DND-41 (cell line): Measurements from ENCODE around the gene SMDT1.
"Not testable (repeated sequence)": the region's sequence is repeated elsewhere in the genome, so short reads cannot be mapped to it uniquely, and the experiment has no call there.

Source experiments
- ATAC-seq: fragments of 200-7000 bp; cut with Tn5 transposase; 3 replicates; pipeline ENCODE4 v1.9.1; 2021; ENCODE audit warnings: low read depth; ENCODE audit not compliant: insufficient read depth
- DNase-seq: peaks from one replicate; pipeline ENCODE4 v3.0.0-alpha.2; 2020
- H2AFZ ChIP-seq: 2 replicates; pipeline ENCODE4 v1.6.0; 2012; ENCODE audit warnings: low read depth, low read length
- H3K27ac ChIP-seq: 2 replicates; pipeline ENCODE4 v1.5.1; 2012; ENCODE audit warnings: low read length, inconsistent platforms
- H3K27me3 ChIP-seq: fragments of 200-600 bp; sonication (generic); 2 replicates; pipeline ENCODE4 v1.6.0; 2012; ENCODE audit warnings: low read length, mild to moderate bottlenecking, inconsistent platforms; ENCODE audit not compliant: insufficient read depth, poor library complexity
- H3K36me3 ChIP-seq: 2 replicates; pipeline ENCODE4 v1.5.1; 2012; ENCODE audit warnings: low read length, inconsistent platforms; ENCODE audit not compliant: insufficient read depth
- H3K4me1 ChIP-seq: 2 replicates; pipeline ENCODE4 v1.5.1; 2012; ENCODE audit warnings: mild to moderate bottlenecking, low read length; ENCODE audit not compliant: insufficient read depth
- H3K4me2 ChIP-seq: 2 replicates; pipeline ENCODE4 v1.6.0; 2012; ENCODE audit warnings: mild to moderate bottlenecking, moderate library complexity, low read length, inconsistent platforms; ENCODE audit not compliant: insufficient read depth
- H3K4me3 ChIP-seq, 2 experiments: fragments of 200-600 bp in 1 of 2; shearing (Covaris generic) in 1 of 2; 2 replicates each; pipeline ENCODE4 v1.5.1; 2012 to 2016; ENCODE audit warnings: inconsistent platforms in 2 of 2, low read length in 2 of 2, mild to moderate bottlenecking in 2 of 2, low read depth in 1 of 2, moderate library complexity in 1 of 2
- H3K79me2 ChIP-seq: 2 replicates; pipeline ENCODE4 v1.6.0; 2012; ENCODE audit warnings: low read length, inconsistent platforms; ENCODE audit not compliant: insufficient read depth
- H3K9ac ChIP-seq: 2 replicates; pipeline ENCODE4 v1.6.0; 2012; ENCODE audit warnings: low read depth, mild to moderate bottlenecking, inconsistent platforms, low read length, moderate library complexity
- H3K9me3 ChIP-seq: 2 replicates; pipeline ENCODE4 v1.5.1; 2012; ENCODE audit warnings: low read length, moderate library complexity, mild to moderate bottlenecking, inconsistent platforms; ENCODE audit not compliant: insufficient read depth, severe bottlenecking
- H4K20me1 ChIP-seq: 2 replicates; pipeline ENCODE4 v1.6.0; 2012; ENCODE audit warnings: low read length; ENCODE audit not compliant: insufficient read depth
- EZH2 ChIP-seq: IDR thresholded peaks from 3 replicates; pipeline ENCODE4 v1.6.1; 2012; ENCODE audit warnings: borderline replicate concordance, low read depth, mild to moderate bottlenecking, moderate library complexity, low read length, inconsistent platforms; ENCODE audit not compliant: severe bottlenecking
- TF ChIP-seq, protein P1 (sequence below): IDR thresholded peaks from 2 replicates; pipeline ENCODE4 v1.5.1; 2012; ENCODE audit warnings: borderline replicate concordance, low read length, moderate library complexity, mild to moderate bottlenecking; ENCODE audit not compliant: poor library complexity, severe bottlenecking; ENCODE audit errors: extremely low read depth

The SMDT1 gene

DNA sequence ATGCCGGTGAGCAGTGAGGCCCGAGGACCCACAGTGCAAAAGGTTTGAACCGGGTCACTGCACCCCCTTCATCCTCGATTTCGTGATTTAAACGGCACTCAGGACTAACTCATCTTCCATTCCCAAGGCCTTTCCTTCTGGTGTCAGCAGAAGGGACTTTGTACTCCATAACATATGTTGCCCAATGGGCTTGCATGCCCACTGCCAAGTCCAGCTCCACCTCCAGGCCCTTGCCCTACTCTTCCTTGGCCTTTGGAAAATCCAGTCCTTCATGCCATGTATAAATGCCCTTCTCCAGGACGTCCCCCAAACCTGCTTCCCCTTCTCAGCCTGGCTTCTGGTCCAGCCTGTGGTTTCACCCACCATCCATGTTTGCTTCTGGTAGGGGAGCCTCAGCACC is 50.7 kb downstream of the SMDT1 start:
- not testable (repeated sequence) for H2AFZ ChIP-seq, DNase-seq, H3K9ac ChIP-seq, H3K9me3 ChIP-seq, H3K36me3 ChIP-seq, H3K27ac ChIP-seq, ATAC-seq, H4K20me1 ChIP-seq, H3K4me2 ChIP-seq, H3K4me1 ChIP-seq, H3K27me3 ChIP-seq, H3K79me2 ChIP-seq, H3K4me3 ChIP-seq

DNA sequence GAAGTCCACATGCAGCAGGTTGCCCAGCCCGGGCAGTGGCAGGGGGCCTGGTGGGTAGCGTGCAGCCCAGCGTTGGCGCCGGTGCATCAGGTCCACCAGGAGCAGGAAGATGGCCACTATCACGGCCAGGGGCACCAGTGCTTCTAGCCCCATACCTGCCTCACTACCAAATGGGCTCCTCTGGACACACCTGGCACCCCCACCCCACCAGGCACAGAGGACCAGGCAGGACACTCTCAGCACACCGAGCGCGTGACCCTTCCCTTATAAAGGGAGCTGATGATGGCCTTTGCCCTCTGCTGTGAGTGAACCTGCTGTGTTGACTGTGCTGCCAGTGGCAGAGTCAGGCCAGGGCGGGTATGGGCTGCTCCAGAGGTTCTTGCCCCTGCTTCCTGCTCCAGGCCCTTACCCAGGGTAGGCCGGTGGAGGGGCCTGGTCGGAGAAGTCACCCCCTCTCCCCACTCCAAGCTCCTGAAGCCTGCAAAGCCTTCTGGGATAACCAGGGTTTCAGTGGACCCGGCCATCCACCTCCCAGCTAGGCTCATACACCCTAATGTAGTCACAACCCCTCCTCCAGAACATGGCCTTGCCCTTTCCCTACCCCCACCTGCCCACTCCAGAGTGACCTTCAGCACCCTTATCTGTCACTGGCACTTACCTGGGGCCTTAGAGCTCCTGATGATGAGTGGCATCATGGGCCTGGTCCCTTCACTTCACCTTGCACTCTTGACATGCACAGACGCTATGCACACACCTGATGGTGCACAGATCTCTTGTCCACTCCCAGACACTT is 51.3 kb downstream of the SMDT1 start, which contains the start of gene CYP2D6:
TSS of gene CYP2D6 (minus strand) at position 172 of the 793 bp plus-strand sequence. CDS start at position 153, 19 bp downstream.
- not testable (repeated sequence) for H3K4me2 ChIP-seq, H3K4me3 ChIP-seq, H2AFZ ChIP-seq, H3K9me3 ChIP-seq, H3K4me1 ChIP-seq, H3K27ac ChIP-seq, H4K20me1 ChIP-seq, DNase-seq, H3K36me3 ChIP-seq, H3K27me3 ChIP-seq, H3K9ac ChIP-seq, H3K79me2 ChIP-seq
- peak; percentile 15; the same call in 1 of the 3 replicates for ATAC-seq

DNA sequence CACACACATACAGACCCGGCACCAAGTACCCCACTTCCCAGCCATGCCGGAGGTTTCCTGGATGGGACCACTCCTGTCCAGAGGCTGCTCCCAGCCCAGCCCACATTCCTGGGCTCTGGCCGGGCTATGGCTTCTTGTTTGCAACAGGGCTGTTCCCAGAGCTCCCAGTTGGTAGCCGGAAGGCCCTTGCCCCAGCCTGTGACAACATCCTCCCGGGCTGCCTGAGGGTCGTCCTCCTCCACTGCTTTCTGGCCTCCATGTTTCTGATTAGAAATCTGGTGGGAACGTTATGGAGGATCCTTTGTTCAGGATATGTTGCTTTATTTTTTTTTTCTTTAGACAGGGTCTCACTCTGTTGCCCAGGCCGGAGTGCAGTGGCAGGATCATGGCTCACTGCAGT is 52.1 kb downstream of the SMDT1 start:
- H3K36me3 ChIP-seq = no peaks in the 10 kb centered on the region
- no peaks in the 10 kb centered on the region for H3K27me3 ChIP-seq
- DNase-seq (no peak), ATAC-seq (no peak)
- H3K4me3 ChIP-seq = no peak overlapping the region
- H2AFZ ChIP-seq = no peak overlapping the region
- no peak overlapping the region for H3K4me2 ChIP-seq
- H3K9ac ChIP-seq = no peak overlapping the region
- TF ChIP-seq, protein P1, sequence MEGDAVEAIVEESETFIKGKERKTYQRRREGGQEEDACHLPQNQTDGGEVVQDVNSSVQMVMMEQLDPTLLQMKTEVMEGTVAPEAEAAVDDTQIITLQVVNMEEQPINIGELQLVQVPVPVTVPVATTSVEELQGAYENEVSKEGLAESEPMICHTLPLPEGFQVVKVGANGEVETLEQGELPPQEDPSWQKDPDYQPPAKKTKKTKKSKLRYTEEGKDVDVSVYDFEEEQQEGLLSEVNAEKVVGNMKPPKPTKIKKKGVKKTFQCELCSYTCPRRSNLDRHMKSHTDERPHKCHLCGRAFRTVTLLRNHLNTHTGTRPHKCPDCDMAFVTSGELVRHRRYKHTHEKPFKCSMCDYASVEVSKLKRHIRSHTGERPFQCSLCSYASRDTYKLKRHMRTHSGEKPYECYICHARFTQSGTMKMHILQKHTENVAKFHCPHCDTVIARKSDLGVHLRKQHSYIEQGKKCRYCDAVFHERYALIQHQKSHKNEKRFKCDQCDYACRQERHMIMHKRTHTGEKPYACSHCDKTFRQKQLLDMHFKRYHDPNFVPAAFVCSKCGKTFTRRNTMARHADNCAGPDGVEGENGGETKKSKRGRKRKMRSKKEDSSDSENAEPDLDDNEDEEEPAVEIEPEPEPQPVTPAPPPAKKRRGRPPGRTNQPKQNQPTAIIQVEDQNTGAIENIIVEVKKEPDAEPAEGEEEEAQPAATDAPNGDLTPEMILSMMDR = no peak
- TF ChIP-seq EZH2 = no peak
- no peaks in the 10 kb centered on the region for H3K9me3 ChIP-seq
- no peak overlapping the region for H3K27ac ChIP-seq
- H3K4me1 ChIP-seq = no peaks in the 10 kb centered on the region
- no peaks in the 10 kb centered on the region for H4K20me1 ChIP-seq
- H3K79me2 ChIP-seq = no peaks in the 10 kb centered on the region

DNA sequence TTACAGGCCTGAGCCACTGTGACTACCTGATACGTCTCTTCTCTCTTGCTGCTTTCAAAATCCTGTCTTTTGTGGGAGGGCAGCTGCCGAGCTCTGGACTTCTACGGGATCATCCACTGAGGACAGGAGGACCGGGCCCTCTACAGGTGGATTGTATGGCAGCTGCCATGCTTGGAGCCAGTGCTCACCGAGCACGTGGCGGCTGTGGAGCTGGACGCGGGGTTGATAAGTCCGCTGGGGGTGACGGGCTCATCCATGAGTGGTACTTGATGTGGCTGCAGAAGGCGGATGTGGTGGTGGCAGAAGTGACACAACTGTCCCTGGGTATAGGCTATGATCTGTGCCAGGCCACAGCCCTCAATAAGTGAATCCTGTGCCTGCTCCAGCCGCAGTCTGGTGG is 53.0 kb downstream of the SMDT1 start:
- Histone ChIP-seq H3K79me2 (no peaks in the 10 kb centered on the region), H3K27me3 (no peaks in the 10 kb centered on the region), H3K4me1 (no peaks in the 10 kb centered on the region), H3K9ac (no peak overlapping the region), H2AFZ (no peak overlapping the region), H3K36me3 (no peaks in the 10 kb centered on the region), H3K4me3 (no peak overlapping the region), H3K27ac (no peak overlapping the region), H4K20me1 (no peaks in the 10 kb centered on the region), H3K4me2 (no peak overlapping the region), H3K9me3 (no peaks in the 10 kb centered on the region)
- DNase-seq = no peak
- TF ChIP-seq EZH2 = no peak
- TF ChIP-seq, protein P1 = no peak
- ATAC-seq = peak; percentile 10; the same call in 1 of the 3 replicates
